Body of pancreas (tissue), 4 donors: ENCODE results near the gene MCF2L2. TPM values are rescaled to one million over a fixed set of nuclear protein-coding genes. Genes with fewer than 3 reads are reported as not detected.
"Not testable (repeated sequence)": the region's sequence is repeated elsewhere in the genome, so short reads cannot be mapped to it uniquely, and the experiment has no call there.

ENCODE experiments used
- ATAC-seq: fragments of 150-250 bp; one replicate; pipeline ENCODE4 v1.9.1; 2016
- DNase-seq, 4 donors: peaks; one replicate each; pipeline ENCODE4 v3.0.0-alpha.2; 2019
- H3K27ac ChIP-seq, 4 donors: fragments of 200-600 bp; sonication (generic); 1 replicate in 3 of 4; 2 replicates in 1 of 4; pipeline versions ENCODE4 v1.5.1 to v1.6.1; 2016 to 2019; ENCODE audit warnings: mild to moderate bottlenecking in 1 of 4, mixed read lengths in 1 of 4, moderate library complexity in 1 of 4
- H3K27me3 ChIP-seq, 2 donors: fragments of 200-600 bp; sonication (generic); one replicate each; pipeline ENCODE4 v1.6.0; 2016; ENCODE audit warnings: mild to moderate bottlenecking in 1 of 2
- H3K36me3 ChIP-seq, 2 donors: fragments of 200-600 bp; sonication (generic); replicated peaks in 1 of 2; 2 replicates each; pipeline ENCODE4 v1.5.1; 2016; ENCODE audit warnings: low read depth in 2 of 2; ENCODE audit not compliant: insufficient read depth in 1 of 2
- H3K4me1 ChIP-seq: fragments of 200-600 bp; sonication (generic); one replicate; pipeline ENCODE4 v1.6.0; 2016
- H3K4me3 ChIP-seq, 2 donors: fragments of 200-600 bp; sonication (generic); 1 replicate in 1 of 2; 2 replicates in 1 of 2; pipeline ENCODE4 v1.5.1; 2016 to 2019
- H3K9me3 ChIP-seq, 3 donors: fragments of 200-600 bp; sonication (generic); 1 replicate in 2 of 3; 2 replicates in 1 of 3; pipeline ENCODE4 v1.5.1; 2016
- CTCF ChIP-seq, 7 experiments: fragments of 450-650 bp in 4 of 7; fragments of 200-600 bp in 3 of 7; sonication (generic) in 3 of 7; IDR thresholded peaks; one replicate each; pipeline ENCODE4 v1.5.1; 2016 to 2019; ENCODE audit warnings: antibody characterized with exemption in 7 of 7
- POLR2A ChIP-seq, 3 donors: fragments of 450-650 bp; IDR thresholded peaks; one replicate each; pipeline ENCODE4 v1.6.1; 2016; ENCODE audit warnings: antibody characterized with exemption in 3 of 3, mild to moderate bottlenecking in 2 of 3
- WGBS, 2 donors: methylation state at CpG; one replicate each; pipeline ENCODE4 v1.1.5; 2017; 5-methylcytosine and 5-hydroxymethylcytosine counted together
- intact Hi-C: fragments of 100-400 bp; cut with DNase I; formaldehyde crosslinking; loops from one replicate; pipeline ENCODE4 v1.15.1; 2023
- total RNA-seq, 2 donors: library from RNA; depleted of rRNA; stranded (reverse); fragments of >200 nt; gene quantifications; one replicate each; pipeline ENCODE4 v1.1.0, GENCODE V29; 2016

MCF2L2 gene
- total RNA-seq = under 1 TPM in 1 of 2 donors, not detected in 1; 0.26 TPM

DNA sequence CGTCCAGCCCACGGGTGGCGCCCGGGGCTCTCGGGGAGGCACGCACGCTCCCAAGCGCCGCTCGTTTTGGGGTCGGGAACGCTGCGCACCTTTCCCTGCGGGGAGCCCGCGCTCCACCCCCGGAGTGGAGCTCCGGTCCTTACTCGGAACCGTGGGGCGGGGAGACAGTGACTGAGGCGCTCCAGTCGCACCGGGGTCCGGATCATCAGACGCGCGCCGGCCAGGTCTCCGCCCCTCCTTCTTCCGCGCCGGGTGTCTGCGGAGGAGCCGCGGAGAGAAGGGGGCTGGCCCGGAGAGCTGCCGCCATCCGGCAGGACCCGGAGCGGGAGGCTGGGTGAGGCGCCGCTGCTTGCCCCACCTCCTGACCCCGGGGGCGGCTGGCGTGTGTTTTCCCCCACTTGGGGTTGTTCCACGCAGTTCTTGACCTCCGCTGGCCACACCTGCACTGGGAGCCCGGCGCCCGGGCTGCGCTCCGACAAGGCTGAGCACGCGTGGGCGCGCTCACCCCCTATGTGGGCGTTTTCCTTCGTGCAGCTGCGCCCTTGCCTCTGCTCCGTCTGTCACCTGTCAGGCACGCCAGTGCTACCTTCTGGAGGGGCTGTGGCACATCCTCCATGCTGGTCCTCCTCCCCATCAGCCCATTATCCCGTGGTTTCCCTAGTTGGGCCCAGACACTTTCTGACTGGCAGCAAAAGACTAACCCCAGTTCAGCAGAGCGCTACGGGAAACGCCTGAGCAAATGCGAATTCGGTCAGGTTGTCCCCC is at the start of gene MCF2L2:
MCF2L2 (minus strand) TSS at position 173 of the 765 bp plus-strand sequence. CDS start 642 bp downstream, outside the sequence.
- Histone ChIP-seq H3K4me1 (peaks cover 18% of the 10 kb centered on the region), H3K36me3 (no peaks in the 10 kb centered on the region), H3K27me3 (peaks cover 0 to 10% of the 10 kb centered on the region in 2 donors), H3K9me3 (no peaks in the 10 kb centered on the region), H3K4me3 (peak within 1 kb of the TSS; percentile 12 to 71), H3K27ac (no peak within 1 kb of the TSS)
- ATAC-seq (peak; percentile 52), DNase-seq (peak; percentile 25 to 38 (median 30))
- intact Hi-C loops = no loop called here
- TF ChIP-seq POLR2A (IDR thresholded peaks at IDR 0.05) = peak in 1 of 3 donors; percentile 10
- TF ChIP-seq CTCF (IDR thresholded peaks at IDR 0.05) = no peak
- WGBS, 2 donors = 0 to 3% methylated on average over 6 to 68 of the region's 68 CpGs

DNA sequence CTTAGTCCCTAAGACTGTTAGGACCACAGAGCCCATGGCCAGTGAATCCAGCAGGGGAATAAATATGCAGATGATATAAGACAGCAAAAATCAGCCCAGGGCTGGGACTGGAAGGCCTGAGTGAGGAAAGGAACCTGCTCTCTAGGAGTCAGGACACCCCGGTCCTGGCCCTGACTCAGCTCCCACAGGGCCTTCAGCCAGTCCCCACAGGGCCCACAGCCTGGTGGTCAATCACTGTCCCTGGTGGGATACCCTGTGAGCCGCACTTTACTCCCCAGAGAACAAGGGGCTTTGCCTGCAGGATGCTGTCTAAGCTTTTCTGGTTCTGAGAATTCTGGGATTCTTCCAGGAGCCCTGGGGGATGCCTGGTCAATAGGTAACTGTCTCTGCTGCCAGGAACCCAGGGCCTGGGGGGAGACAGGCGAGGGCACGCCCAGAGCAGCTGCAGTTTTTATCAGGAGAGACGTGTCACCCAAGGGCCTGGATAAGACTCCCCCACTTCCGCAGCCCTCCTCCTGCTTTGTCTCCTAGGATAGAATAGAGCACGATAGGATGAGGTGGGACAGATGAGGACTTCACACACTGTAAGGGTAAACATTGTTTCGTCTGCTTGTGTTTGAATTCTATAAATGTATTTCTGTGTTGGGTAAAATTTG is 49.5 kb upstream of the MCF2L2 start:
- H3K36me3 ChIP-seq = no peaks in the 10 kb centered on the region
- H3K4me1 ChIP-seq = no peaks in the 10 kb centered on the region
- no peak for TF ChIP-seq CTCF (IDR thresholded peaks at IDR 0.05)
- TF ChIP-seq POLR2A (IDR thresholded peaks at IDR 0.05) = no peak
- 67 to 79% methylated on average over 4 to 8 of the region's 8 CpGs for WGBS, 2 donors
- H3K27me3 ChIP-seq = no peaks in the 10 kb centered on the region
- H3K27ac ChIP-seq = no peak overlapping the region
- intact Hi-C loops = no loop called here
- no peaks in the 10 kb centered on the region for H3K9me3 ChIP-seq
- DNase-seq (no peak), ATAC-seq (no peak)
- no peak overlapping the region for H3K4me3 ChIP-seq

- H3K27ac ChIP-seq, ATAC-seq, H3K4me1 ChIP-seq, intact Hi-C loops, H3K27me3 ChIP-seq, H3K4me3 ChIP-seq, DNase-seq, H3K36me3 ChIP-seq, H3K9me3 ChIP-seq: not testable (repeated sequence)
- WGBS, 2 donors = 84 to 85% methylated on average over 1 of the region's 1 CpG
Measured at GRCh38 chr3:183475764-183476162, 47.3 kb upstream of the MCF2L2 start.

DNA sequence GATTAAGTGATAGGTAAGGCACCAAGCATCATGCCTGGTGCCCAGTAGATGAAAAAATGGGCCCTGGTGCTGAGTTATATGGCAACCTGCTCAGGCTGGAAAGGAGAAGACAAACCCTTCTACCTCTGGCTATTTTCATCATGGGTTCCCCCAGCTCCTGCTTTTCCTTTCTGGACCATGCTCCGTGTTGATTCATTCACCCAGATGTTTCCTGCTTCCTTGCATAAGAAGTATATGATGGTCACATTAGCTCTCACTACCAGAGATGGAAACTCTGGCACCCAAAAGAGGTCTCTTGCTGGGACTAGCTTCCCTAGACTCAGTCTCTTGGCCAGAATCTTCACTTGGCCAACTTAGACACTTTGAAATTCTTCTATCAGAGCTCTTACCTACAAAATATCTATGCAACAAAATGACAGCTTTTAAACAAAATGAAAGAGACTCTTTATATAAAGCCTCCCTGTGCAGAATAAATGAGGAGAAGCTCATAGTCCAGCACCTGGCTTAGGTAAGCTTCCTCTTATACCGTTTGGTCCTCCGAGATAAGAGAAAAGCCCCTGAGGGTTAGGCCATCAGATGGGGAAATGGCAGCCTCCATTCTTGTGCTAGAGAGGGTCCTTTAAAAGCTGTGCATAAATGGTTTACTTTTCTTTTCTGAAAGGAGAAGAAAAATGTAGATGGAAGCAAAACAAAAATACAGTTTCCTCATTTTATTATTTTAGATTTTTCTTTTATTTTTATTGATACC is 46.8 kb upstream of the MCF2L2 start:
- H3K4me3 ChIP-seq = no peak overlapping the region
- intact Hi-C loops = no loop called here
- TF ChIP-seq POLR2A (IDR thresholded peaks at IDR 0.05) = no peak
- TF ChIP-seq CTCF (IDR thresholded peaks at IDR 0.05) = no peak
- no peak overlapping the region for H3K27ac ChIP-seq
- no peaks in the 10 kb centered on the region for H3K36me3 ChIP-seq
- no peaks in the 10 kb centered on the region for H3K4me1 ChIP-seq
- H3K27me3 ChIP-seq = no peaks in the 10 kb centered on the region
- ATAC-seq (no peak), DNase-seq (no peak)
- no peaks in the 10 kb centered on the region for H3K9me3 ChIP-seq
- 45 to 49% methylated on average over 3 of the region's 3 CpGs for WGBS, 2 donors

- no peaks in the 10 kb centered on the region for H3K27me3 ChIP-seq
- no peak overlapping the region for H3K4me3 ChIP-seq
- intact Hi-C loops = no loop called here
- H3K4me1 ChIP-seq = peaks cover 7% of the 10 kb centered on the region
- DNase-seq = no peak
- no peaks in the 10 kb centered on the region for H3K9me3 ChIP-seq
- H3K27ac ChIP-seq = no peak overlapping the region
- ATAC-seq = no peak
- TF ChIP-seq POLR2A (IDR thresholded peaks at IDR 0.05) (no peak), CTCF (IDR thresholded peaks at IDR 0.05) (no peak)
- 86 to 87% methylated on average over 2 of the region's 2 CpGs for WGBS, 2 donors
- H3K36me3 ChIP-seq = no peaks in the 10 kb centered on the region
Measured at GRCh38 chr3:183473969-183474368, 45.5 kb upstream of the MCF2L2 start.
